Neural progenitor cell (in vitro differentiated cells): ENCODE measurements around the gene PTPRN2.

Experiments used
- CTCF ChIP-seq: fragments of 200-600 bp; sonication (generic); IDR thresholded peaks from 2 replicates; pipeline ENCODE4 v1.5.1; 2017; ENCODE audit warnings: antibody characterized with exemption, mild to moderate bottlenecking
- EZH2 ChIP-seq: fragments of 200-600 bp; sonication (generic); IDR thresholded peaks from 2 replicates; pipeline ENCODE4 v1.6.1; 2017; ENCODE audit warnings: antibody characterized with exemption, mild to moderate bottlenecking, moderate library complexity

DNA sequence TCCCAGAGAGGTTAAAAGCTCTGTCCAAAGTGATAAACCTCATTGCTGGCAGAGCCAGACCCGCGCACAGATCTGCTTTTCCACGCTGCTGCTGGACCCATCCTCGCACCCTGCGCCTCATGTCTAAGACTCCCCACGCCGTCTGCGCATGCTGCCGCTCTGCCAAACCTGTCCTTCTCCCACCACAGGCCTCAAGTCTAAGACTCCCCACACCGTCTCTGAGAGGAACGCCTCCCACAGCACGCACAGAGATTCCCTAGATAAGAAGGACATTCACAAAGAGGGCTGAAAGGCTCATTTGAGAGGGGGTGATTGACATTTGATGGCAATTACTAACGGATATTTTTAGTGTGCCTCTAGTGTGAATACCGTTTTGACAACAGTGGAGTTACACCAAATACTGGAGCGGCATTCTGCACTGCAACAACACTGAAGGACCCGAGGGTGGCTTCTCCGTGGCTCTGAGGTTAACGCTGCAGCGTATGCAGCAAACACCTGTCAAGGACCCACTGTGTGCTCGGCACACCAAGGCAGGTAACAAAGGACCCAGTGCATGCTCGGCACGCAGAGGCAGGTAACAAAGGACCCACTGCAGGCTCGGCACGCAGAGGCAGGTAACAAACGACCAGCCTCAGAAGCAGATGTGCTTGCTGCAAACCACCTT is 1019.4 kb downstream of the PTPRN2 start:
- no peak for TF ChIP-seq CTCF
- TF ChIP-seq EZH2: no peak
